Fibroblast of lung (primary cell): ENCODE measurements around the gene RBFOX1. TPM values are rescaled to one million over a fixed set of nuclear protein-coding genes. Genes with fewer than 3 reads are reported as not detected.

Experiments used
- DNase-seq, 2 donors: peaks; one replicate each; pipeline versions ENCODE4 v3.0.0 to v3.0.0-alpha.2; 2010; ENCODE audit warnings: low read depth in 2 of 2
- H2AFZ ChIP-seq: 2 replicates; pipeline ENCODE4 v1.5.1; 2012; ENCODE audit warnings: low read length, control low read depth, inconsistent platforms
- H3K27ac ChIP-seq: 2 replicates; pipeline ENCODE4 v1.5.1; 2011; ENCODE audit warnings: low read length, control low read depth; ENCODE audit not compliant: insufficient read depth
- H3K27me3 ChIP-seq: 2 replicates; pipeline ENCODE4 v1.5.1; 2011; ENCODE audit warnings: mild to moderate bottlenecking, low read length; ENCODE audit not compliant: control insufficient read depth, insufficient read depth
- H3K36me3 ChIP-seq: 2 replicates; pipeline ENCODE4 v1.5.1; 2011; ENCODE audit warnings: low read length; ENCODE audit not compliant: control insufficient read depth, insufficient read depth
- H3K4me1 ChIP-seq: 2 replicates; pipeline ENCODE4 v1.5.1; 2011; ENCODE audit warnings: low read length; ENCODE audit not compliant: control insufficient read depth, insufficient read depth; ENCODE audit errors: extremely low read depth
- H3K4me2 ChIP-seq: 2 replicates; pipeline ENCODE4 v1.5.1; 2011; ENCODE audit warnings: low read length, control low read depth; ENCODE audit not compliant: insufficient read depth; ENCODE audit errors: extremely low read depth
- H3K4me3 ChIP-seq, 4 experiments: fragments of 200-600 bp in 1 of 4; sonication (generic) in 1 of 4; replicated peaks in 1 of 4; 2 replicates each; pipeline ENCODE4 v1.5.1; 2011 to 2016; ENCODE audit warnings: low read length in 4 of 4, low read depth in 3 of 4, mild to moderate bottlenecking in 3 of 4, control low read depth in 2 of 4, inconsistent platforms in 1 of 4, mixed read lengths in 1 of 4; ENCODE audit not compliant: insufficient read depth in 1 of 4; ENCODE audit errors: control extremely low read depth in 1 of 4
- H3K79me2 ChIP-seq: 2 replicates; pipeline ENCODE4 v1.5.1; 2012; ENCODE audit warnings: mild to moderate bottlenecking, low read length, inconsistent platforms; ENCODE audit not compliant: control insufficient read depth, insufficient read depth
- H3K9ac ChIP-seq: 2 replicates; pipeline ENCODE4 v1.5.1; 2011; ENCODE audit warnings: mild to moderate bottlenecking, low read length, control low read depth; ENCODE audit not compliant: insufficient read depth
- H3K9me3 ChIP-seq: 2 replicates; pipeline ENCODE4 v1.5.1; 2012; ENCODE audit warnings: low read depth, low read length; ENCODE audit not compliant: control insufficient read depth, insufficient read depth
- H4K20me1 ChIP-seq: 2 replicates; pipeline ENCODE4 v1.5.1; 2011; ENCODE audit warnings: low read length; ENCODE audit not compliant: control insufficient read depth, insufficient read depth; ENCODE audit errors: extremely low read depth
- EZH2 ChIP-seq: IDR thresholded peaks from 2 replicates; pipeline ENCODE4 v1.5.1; 2012; ENCODE audit warnings: low read length, control low read depth, mild to moderate bottlenecking; ENCODE audit errors: missing control alignments
- polyA plus RNA-seq, 2 donors: library from polyadenylated mRNA; depleted of rRNA in 1 of 2; stranded (reverse) in 1 of 2; unstranded in 1 of 2; fragments of >200 nt; gene quantifications; 2 replicates each; pipeline ENCODE4 v1.2.1, GENCODE V29; 2011 to 2012; ENCODE audit warnings: missing spikeins in 1 of 2
- total RNA-seq: library from RNA; depleted of rRNA; stranded (reverse); fragments of >200 nt; gene quantifications from 2 replicates; pipeline ENCODE4 v1.2.1, GENCODE V29; 2014
- TF ChIP-seq, protein P1 (sequence below), 2 donors: IDR thresholded peaks in 1 of 2; conservative IDR thresholded peaks in 1 of 2; 1 replicate in 1 of 2; 2 replicates in 1 of 2; pipeline ENCODE4 v1.5.1; 2011 to 2012; ENCODE audit warnings: low read length in 2 of 2, control low read depth in 1 of 2, inconsistent platforms in 1 of 2, low read depth in 1 of 2, mild to moderate bottlenecking in 1 of 2

The RBFOX1 gene
- total and polyA plus RNA-seq, 2 donors (not counting 1 experiment from before 2014, with no cell fraction given), result not detected

DNA sequence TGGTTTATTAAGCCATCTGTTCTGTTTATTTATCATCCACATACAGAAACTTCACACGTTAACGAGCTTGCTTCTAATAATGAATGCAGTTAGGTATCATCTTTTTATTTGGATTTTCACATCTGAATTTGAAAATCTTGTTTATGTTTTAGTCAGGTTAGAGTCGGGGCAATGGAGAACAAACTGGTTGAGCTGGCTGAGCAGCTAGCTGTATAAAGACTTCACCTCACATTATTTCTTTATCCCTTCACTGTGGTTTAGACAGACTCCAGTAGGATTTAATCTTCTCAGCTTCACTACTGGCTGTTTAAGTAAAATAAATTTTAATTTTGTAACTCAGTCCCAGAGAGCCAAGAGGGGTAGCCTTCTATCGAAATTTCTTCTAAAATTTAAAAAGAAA is 415.9 kb downstream of the RBFOX1 start:
- H3K9me3 ChIP-seq, result no peaks in the 10 kb centered on the region
- H4K20me1 ChIP-seq, result no peaks in the 10 kb centered on the region
- no peak for DNase-seq
- no peak overlapping the region for H3K4me2 ChIP-seq
- no peaks in the 10 kb centered on the region for H3K27me3 ChIP-seq
- TF ChIP-seq, protein P1, sequence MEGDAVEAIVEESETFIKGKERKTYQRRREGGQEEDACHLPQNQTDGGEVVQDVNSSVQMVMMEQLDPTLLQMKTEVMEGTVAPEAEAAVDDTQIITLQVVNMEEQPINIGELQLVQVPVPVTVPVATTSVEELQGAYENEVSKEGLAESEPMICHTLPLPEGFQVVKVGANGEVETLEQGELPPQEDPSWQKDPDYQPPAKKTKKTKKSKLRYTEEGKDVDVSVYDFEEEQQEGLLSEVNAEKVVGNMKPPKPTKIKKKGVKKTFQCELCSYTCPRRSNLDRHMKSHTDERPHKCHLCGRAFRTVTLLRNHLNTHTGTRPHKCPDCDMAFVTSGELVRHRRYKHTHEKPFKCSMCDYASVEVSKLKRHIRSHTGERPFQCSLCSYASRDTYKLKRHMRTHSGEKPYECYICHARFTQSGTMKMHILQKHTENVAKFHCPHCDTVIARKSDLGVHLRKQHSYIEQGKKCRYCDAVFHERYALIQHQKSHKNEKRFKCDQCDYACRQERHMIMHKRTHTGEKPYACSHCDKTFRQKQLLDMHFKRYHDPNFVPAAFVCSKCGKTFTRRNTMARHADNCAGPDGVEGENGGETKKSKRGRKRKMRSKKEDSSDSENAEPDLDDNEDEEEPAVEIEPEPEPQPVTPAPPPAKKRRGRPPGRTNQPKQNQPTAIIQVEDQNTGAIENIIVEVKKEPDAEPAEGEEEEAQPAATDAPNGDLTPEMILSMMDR (conservative IDR thresholded peaks at IDR 0.05 in 1 of 2, IDR thresholded peaks at IDR 0.05 in 1 of 2; ENCODE audit: low read depth in 1 of 2, low read length in 2 of 2), result no peak
- no peak for TF ChIP-seq EZH2
- no peak overlapping the region for H3K9ac ChIP-seq
- H3K36me3 ChIP-seq, result no peaks in the 10 kb centered on the region
- H3K79me2 ChIP-seq, result no peaks in the 10 kb centered on the region
- no peak overlapping the region for H3K27ac ChIP-seq
- no peaks in the 10 kb centered on the region for H3K4me1 ChIP-seq
- H2AFZ ChIP-seq, result no peak overlapping the region
- H3K4me3 ChIP-seq, result no peak overlapping the region

DNA sequence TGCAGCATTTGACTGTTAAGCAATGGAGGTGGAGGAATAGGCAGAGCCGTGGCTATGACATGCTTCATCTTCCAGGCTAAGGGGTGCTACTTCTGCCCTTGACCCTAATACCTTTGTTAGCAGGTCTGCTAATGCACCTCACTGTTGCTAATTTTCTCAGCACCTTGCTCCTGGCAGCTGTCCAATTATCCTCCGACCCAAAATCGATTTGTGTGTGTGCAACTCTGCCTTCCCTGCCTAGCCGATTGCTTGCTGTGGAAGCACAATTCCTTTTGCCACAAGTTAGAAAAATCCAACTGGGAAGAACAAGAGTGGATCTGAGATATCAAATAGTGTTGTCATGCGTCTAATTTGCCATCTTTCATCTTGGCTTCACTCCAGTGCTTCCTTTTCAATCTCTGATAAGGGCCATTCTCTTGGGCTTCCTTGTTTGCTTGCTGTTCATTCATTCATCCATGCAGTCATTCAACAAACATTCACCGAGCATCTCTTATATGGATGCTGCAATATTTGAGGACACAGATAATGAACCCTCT is 422.8 kb downstream of the RBFOX1 start:
- Histone ChIP-seq H2AFZ (no peak overlapping the region), H3K27me3 (no peaks in the 10 kb centered on the region)
- TF ChIP-seq, protein P1 (conservative IDR thresholded peaks at IDR 0.05 in 1 of 2, IDR thresholded peaks at IDR 0.05 in 1 of 2; ENCODE audit: low read depth in 1 of 2, low read length in 2 of 2), result no peak
- TF ChIP-seq EZH2, result no peak

More for the DNA sequence above, 422.8 kb downstream of the RBFOX1 start:
- Histone ChIP-seq H3K27ac (no peak overlapping the region), H3K4me3 (no peak overlapping the region), H4K20me1 (no peaks in the 10 kb centered on the region), H3K9ac (no peak overlapping the region), H3K4me2 (no peak overlapping the region), H3K9me3 (no peaks in the 10 kb centered on the region), H3K79me2 (no peaks in the 10 kb centered on the region), H3K36me3 (no peaks in the 10 kb centered on the region), H3K4me1 (no peaks in the 10 kb centered on the region)
- no peak for DNase-seq
